ENCODE results near the gene PRICKLE2.

The PRICKLE2 gene

GRCh38 chr3:64218329-64218728 is 6.9 kb downstream of the PRICKLE2 start:
- DNase-seq, result no peak

GRCh38 chr3:64216274-64217147 is 8.8 kb downstream of the PRICKLE2 start:
- DNase-seq, result no peak

DNA sequence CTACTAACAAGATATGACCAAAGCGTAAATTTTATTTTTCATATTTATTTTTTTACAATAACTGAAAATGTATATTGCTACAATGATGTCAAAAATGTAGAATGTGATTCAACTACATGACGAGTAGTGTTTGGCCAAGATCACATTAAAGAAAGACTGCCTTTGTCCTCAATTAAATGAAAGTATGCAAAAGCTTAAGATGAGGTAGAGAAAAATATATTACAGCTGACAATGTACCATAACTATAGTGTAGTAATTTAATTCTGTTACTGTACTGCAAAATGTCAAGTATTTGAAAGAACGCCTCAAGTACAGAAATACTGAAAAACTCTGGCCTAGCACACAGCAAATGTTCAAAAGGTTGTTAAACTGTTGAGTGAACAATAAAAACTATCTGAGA is 9.7 kb downstream of the PRICKLE2 start:
- no peak for DNase-seq

DNA sequence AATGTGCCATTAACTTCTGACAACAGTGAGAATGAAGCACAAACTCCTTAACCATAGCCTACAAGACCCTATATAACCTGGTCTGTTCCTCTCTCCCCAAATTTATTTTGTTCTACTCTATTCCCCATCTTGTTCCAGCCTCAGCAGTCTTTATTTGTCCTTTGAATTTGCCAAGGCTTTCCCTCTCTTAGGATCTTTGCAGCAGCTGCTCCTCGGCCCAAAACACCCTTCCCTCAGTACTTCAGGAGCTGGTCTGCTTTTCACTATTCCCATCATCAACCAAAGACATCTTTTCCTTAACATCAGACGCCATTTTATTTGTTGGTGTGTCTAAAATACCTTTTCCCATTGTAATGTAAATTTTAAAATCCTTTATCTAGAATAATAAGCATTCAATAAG is 10.2 kb downstream of the PRICKLE2 start:
- no peak for DNase-seq

GRCh38 chr3:64214381-64215018 is 10.8 kb downstream of the PRICKLE2 start:
- DNase-seq, result no peak

- no peak for DNase-seq
These were observed 11.3 kb downstream of the PRICKLE2 start for GRCh38 chr3:64213962-64214379.

DNA sequence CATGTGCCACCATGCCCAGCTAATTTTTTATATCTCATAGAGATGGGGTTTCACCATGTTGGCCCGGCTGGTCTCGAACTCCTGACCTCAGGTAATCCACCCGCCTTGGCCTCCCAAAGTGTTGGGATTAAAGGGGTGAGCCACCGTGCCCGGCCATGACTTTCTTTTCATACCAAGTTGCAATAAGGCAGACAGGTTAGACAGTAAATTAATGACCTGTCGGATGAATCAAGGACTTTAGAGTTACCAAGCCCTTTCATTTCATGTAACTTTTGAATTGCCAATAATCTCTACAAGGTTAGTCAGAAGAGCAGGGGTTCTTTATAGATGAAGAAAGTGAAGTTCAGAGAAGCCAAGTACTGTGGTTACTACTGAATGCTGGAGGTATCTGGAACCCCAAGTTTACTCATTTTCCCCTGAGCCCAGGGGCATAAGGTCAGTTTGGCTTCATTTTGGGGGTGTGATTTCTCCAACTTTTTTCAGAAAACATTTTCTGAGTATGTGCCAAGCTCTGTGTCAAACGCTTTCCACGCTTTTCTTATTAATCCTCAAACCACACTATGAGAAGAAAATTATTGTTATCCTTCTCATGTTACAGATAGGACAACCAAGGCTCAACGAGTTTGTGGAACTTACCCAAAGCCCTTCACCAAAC is 11.9 kb downstream of the PRICKLE2 start:
- DNase-seq, result no peak

DNA sequence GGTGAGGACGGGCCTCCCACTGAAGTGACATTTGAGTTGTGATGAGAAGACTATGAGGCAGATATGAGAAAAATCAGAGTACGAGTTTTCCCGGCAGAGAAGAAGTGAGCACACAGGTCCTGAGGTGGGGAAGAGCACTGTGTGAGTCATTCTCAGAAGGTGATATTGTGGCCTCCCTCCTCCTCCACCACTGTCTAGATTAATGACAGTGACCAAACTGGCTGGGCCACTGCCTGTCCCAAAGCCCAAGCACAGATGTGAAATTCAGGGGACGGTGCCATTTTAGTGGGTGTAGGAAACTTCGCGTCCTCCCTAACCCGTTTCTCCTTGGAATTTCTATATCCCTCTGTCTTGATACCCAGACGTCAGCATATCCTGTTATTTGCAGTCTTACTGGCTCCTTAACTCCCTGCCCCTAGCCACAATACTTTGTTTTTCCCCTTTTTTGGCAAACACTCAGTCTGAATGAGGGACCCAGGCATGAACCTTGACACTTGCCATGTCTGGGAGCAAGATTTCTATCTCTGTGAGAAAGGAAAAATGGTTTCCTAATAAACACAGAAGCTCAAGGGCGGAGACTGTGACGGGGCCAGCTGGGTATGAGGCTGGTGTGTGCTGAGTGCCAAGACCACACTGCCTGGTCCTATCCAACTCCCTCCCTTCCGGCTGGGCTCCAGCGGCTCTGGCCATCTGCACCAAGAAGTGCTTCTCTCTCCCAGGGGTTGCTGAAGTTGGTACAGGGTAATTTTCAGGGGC is 15.2 kb downstream of the PRICKLE2 start:
- no peak for DNase-seq

DNA sequence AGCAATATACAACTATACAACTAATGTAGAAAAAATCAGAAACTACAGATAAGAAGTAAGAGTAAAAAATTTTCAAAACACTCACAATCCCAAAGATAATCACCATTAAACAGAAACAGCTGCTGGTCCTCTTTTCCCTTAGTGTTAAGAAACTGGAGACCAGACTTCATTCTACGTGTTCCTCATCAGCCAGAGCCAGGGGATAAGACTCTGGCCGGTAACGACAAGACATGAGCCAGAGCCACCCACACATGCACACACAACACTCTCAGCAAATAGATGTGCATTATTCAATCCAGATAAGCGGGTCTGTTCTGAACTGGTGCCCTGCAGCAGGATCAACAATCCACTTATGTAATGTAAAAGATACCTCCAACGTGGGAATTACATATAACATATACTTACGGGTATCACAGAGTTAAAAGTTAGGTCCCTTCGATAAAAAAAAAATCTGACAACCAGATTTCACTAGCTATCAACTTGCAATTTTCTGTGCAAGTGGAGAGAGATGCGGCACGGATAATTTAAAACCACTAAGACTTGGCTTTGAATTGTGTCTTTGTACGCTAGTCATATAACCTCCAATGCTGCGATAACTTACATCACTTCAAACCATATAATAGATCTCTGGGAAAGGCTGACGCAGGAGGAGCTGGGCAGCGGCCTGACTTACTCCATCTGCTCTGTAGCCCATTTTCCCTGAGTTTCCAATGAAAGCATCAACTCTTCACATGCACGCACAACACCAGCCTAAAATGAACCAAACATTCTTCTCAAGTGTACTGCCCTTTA is 17.8 kb downstream of the PRICKLE2 start:
- DNase-seq, result no peak

- DNase-seq, result no peak
These were observed 21.0 kb downstream of the PRICKLE2 start for GRCh38 chr3:64203969-64204908.

GRCh38 chr3:64203216-64203615 is 22.1 kb downstream of the PRICKLE2 start:
- no peak for DNase-seq

GRCh38 chr3:64199932-64200331 is 25.3 kb downstream of the PRICKLE2 start:
- no peak for DNase-seq

DNA sequence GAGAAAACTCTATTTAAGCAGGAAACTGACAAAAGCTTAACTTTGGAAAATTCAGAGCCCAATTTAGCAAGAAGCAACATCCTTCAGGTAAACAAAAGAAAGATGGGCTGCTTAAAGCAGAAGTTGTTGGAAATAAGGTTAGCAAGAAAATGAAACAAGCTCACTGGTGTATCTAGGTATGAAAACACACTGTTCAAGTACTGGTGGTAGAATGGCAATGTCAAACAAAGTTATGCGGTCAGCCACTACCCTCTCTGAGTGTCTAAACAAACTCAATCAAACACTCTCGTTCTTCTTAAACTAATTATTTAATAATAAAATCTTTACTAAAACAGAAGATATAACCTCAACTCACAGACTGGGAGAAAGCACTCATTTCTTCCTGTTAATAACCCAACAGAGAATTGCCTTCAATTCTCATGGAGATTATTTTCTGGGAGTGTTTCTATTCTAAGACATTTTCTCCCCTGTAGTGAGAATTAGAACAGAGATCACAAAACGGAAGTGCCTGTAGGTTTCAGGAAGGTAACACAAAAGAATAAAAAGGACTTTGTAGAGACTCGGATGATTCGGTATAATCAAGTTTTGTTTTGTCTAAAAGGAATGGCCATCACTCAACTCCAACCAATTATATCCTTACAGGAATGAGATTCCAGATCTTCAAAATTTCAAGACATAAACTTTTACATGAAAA is 28.9 kb downstream of the PRICKLE2 start:
- DNase-seq, result no peak

GRCh38 chr3:64195789-64196188 is 29.5 kb downstream of the PRICKLE2 start:
- no peak for DNase-seq

GRCh38 chr3:64191822-64192221 is 33.4 kb downstream of the PRICKLE2 start:
- no peak for DNase-seq

GRCh38 chr3:64190517-64191515 is 34.5 kb downstream of the PRICKLE2 start:
- DNase-seq, result no peak

GRCh38 chr3:64188810-64189560 is 36.3 kb downstream of the PRICKLE2 start:
- no peak for DNase-seq

Data from stimulated activated CD4-positive, alpha-beta T cell treated with anti-CD3 and anti-CD28 coated beads, Interleukin-15, amount 100 ng/mL, for 24 hours (primary cell).